ENCODE results near the gene JAGN1. TPM values are rescaled to one million over a fixed set of nuclear protein-coding genes. Genes with fewer than 3 reads are reported as not detected.

Gene JAGN1
- total and polyA plus RNA-seq, 9 of the 15 experiments (the other 6 are each of a cell fraction or from before 2014, with no cell fraction given): 31.6 to 77.8 (median 40.3) TPM

DNA sequence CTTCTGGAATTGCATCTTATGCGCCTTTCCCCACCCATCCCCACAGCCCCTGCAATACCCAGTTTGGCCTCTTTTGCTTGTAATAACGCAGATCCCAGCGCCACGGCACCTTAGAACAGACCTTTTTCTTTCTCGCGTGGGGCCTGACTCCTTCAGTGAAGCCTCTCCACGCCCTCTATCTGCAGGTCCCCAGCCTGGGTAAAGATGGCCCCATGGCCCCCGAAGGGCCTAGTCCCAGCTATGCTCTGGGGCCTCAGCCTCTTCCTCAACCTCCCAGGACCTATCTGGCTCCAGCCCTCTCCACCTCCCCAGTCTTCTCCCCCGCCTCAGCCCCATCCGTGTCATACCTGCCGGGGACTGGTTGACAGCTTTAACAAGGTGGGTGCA is 43.8 kb downstream of the JAGN1 start:
- peak overlapping the region; percentile 88 for H3K27ac ChIP-seq (ENCODE audit: extremely low read depth, low read depth, low read length)
- no peak for FAIRE-seq
- no peaks in the 10 kb centered on the region for H3K27me3 ChIP-seq (ENCODE audit: control insufficient read depth in 2 of 2, insufficient read depth in 2 of 2, low read length in 2 of 2)
- peak overlapping the region; percentile 76 to 99 for H3K9ac ChIP-seq (ENCODE audit: insufficient read depth in 1 of 2, low read depth in 2 of 2, low read length in 2 of 2)
- peak overlapping the region; percentile 89 for H2AFZ ChIP-seq (ENCODE audit: low read depth, low read length)
- peaks cover 20% of the 10 kb centered on the region for H3K79me2 ChIP-seq (ENCODE audit: control insufficient read depth, insufficient read depth, low read length)
- H3K4me1 ChIP-seq (replicated peaks in 1 of 2; ENCODE audit: control insufficient read depth in 2 of 2, insufficient read depth in 2 of 2, low read length in 2 of 2): peaks cover 11 to 39% of the 10 kb centered on the region in 2 experiments; a peak in 4 of 5 replicates
- H3K9me3 ChIP-seq (replicated peaks; ENCODE audit: control insufficient read depth, insufficient read depth, low read depth, low read length): no peaks in the 10 kb centered on the region
- intact Hi-C loops (cut with micrococcal nuclease): loop anchor here (5.0 to 10.0 kb wide), 5 partner anchors 72 to 291 kb away; partner anchors contain the start of gene VHL
- peaks cover 29% of the 10 kb centered on the region for H3K36me3 ChIP-seq (ENCODE audit: control insufficient read depth, insufficient read depth, low read length)
- 3% methylated on average over 11 of the region's 11 CpGs for WGBS (ENCODE audit: insufficient coverage, low coverage, missing lambda C conversion rate)
- CTCF ChIA-PET (ENCODE audit: low intra/inter-chr PET ratio): interaction anchor here (0.6 to 1.3 kb wide), 4 partner anchors 83 to 324 kb away, joined by 3 to 5 read pairs (median 4); no protein-coding TSS in a partner anchor
- DNase-seq (ENCODE audit: extremely low read depth in 1 of 4, low spot score in 3 of 4): peak; percentile 43 to 67 (median 64)
- no peaks in the 10 kb centered on the region for H4K20me1 ChIP-seq (replicated peaks; ENCODE audit: control insufficient read depth, insufficient read depth, low read length)
- no TSS peak for BruUV-seq (replicated peaks)
- peak; percentile 29 for ATAC-seq
- H3K9me1 ChIP-seq (ENCODE audit: control insufficient read depth, insufficient read depth, low read length): no peaks in the 10 kb centered on the region
- POLR2A ChIA-PET: interaction anchor here (0.6 to 3.4 kb wide), 11 partner anchors 10 to 260 kb away, joined by 3 to 15 read pairs (median 4); partner anchors contain the start of genes BRPF1, EMC3 and IL17RC
- peak overlapping the region; percentile 57 for H3K4me3 ChIP-seq
- in situ Hi-C loops (cut with MboI): no loop called here
- peak overlapping the region; percentile 81 for H3K4me2 ChIP-seq (ENCODE audit: insufficient read depth, low read length)
- TF ChIP-seq, protein P1, sequence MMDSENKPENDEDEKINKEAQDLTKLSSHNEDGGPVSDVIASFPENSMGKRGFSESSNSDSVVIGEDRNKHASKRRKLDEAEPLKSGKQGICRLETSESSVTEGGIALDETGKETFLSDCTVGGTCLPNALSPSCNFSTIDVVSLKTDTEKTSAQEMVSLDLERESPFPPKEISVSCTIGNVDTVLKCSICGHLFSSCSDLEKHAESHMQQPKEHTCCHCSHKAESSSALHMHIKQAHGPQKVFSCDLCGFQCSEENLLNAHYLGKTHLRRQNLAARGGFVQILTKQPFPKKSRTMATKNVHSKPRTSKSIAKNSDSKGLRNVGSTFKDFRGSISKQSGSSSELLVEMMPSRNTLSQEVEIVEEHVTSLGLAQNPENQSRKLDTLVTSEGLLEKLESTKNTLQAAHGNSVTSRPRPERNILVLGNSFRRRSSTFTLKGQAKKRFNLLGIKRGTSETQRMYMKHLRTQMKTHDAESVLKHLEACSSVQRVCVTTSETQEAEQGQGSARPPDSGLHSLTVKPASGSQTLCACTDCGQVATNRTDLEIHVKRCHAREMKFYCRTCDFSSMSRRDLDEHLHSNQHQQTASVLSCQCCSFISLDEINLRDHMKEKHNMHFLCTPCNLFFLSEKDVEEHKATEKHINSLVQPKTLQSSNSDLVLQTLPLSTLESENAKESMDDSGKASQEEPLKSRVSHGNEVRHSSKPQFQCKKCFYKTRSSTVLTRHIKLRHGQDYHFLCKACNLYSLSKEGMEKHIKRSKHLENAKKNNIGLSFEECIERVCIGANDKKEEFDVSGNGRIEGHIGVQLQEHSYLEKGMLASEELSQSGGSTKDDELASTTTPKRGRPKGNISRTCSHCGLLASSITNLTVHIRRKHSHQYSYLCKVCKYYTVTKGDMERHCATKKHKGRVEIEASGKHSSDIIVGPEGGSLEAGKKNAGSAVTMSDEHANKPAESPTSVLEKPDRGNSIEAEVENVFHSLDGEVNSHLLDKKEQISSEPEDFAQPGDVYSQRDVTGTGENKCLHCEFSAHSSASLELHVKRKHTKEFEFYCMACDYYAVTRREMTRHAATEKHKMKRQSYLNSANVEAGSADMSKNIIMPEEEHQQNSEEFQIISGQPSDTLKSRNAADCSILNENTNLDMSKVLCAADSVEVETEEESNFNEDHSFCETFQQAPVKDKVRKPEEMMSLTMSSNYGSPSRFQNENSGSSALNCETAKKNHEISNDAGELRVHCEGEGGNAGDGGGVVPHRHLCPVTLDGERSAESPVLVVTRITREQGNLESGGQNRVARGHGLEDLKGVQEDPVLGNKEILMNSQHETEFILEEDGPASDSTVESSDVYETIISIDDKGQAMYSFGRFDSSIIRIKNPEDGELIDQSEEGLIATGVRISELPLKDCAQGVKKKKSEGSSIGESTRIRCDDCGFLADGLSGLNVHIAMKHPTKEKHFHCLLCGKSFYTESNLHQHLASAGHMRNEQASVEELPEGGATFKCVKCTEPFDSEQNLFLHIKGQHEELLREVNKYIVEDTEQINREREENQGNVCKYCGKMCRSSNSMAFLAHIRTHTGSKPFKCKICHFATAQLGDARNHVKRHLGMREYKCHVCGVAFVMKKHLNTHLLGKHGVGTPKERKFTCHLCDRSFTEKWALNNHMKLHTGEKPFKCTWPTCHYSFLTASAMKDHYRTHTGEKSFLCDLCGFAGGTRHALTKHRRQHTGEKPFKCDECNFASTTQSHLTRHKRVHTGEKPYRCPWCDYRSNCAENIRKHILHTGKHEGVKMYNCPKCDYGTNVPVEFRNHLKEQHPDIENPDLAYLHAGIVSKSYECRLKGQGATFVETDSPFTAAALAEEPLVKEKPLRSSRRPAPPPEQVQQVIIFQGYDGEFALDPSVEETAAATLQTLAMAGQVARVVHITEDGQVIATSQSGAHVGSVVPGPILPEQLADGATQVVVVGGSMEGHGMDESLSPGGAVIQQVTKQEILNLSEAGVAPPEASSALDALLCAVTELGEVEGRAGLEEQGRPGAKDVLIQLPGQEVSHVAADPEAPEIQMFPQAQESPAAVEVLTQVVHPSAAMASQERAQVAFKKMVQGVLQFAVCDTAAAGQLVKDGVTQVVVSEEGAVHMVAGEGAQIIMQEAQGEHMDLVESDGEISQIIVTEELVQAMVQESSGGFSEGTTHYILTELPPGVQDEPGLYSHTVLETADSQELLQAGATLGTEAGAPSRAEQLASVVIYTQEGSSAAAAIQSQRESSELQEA (IDR thresholded peaks at IDR 0.05; ENCODE audit: low read depth): no peak
- TF ChIP-seq CBX3 (IDR thresholded peaks at IDR 0.05; ENCODE audit: borderline replicate concordance in 1 of 2, low read length in 2 of 2): no peak
- TF ChIP-seq, protein P2, sequence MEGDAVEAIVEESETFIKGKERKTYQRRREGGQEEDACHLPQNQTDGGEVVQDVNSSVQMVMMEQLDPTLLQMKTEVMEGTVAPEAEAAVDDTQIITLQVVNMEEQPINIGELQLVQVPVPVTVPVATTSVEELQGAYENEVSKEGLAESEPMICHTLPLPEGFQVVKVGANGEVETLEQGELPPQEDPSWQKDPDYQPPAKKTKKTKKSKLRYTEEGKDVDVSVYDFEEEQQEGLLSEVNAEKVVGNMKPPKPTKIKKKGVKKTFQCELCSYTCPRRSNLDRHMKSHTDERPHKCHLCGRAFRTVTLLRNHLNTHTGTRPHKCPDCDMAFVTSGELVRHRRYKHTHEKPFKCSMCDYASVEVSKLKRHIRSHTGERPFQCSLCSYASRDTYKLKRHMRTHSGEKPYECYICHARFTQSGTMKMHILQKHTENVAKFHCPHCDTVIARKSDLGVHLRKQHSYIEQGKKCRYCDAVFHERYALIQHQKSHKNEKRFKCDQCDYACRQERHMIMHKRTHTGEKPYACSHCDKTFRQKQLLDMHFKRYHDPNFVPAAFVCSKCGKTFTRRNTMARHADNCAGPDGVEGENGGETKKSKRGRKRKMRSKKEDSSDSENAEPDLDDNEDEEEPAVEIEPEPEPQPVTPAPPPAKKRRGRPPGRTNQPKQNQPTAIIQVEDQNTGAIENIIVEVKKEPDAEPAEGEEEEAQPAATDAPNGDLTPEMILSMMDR (IDR thresholded peaks at IDR 0.05 in 2 of 3, conservative IDR thresholded peaks at IDR 0.05 in 1 of 3; ENCODE audit: insufficient read depth in 2 of 3, low read depth in 1 of 3, low read length in 3 of 3): peak; percentile 31 to 50 (median 34); a peak in 5 of 6 replicates
- no peak for TF ChIP-seq CREBBP (IDR thresholded peaks at IDR 0.05; ENCODE audit: low read depth, low read length)
- TF ChIP-seq RAD21 (CRISPR knock-in tag; conservative IDR thresholded peaks at IDR 0.05 in 1 of 2, IDR thresholded peaks at IDR 0.05 in 1 of 2): 0 out of 4 replicates have a peak, but pooled peaks have one; percentile 12 to 19
- TF ChIP-seq, protein P3, sequence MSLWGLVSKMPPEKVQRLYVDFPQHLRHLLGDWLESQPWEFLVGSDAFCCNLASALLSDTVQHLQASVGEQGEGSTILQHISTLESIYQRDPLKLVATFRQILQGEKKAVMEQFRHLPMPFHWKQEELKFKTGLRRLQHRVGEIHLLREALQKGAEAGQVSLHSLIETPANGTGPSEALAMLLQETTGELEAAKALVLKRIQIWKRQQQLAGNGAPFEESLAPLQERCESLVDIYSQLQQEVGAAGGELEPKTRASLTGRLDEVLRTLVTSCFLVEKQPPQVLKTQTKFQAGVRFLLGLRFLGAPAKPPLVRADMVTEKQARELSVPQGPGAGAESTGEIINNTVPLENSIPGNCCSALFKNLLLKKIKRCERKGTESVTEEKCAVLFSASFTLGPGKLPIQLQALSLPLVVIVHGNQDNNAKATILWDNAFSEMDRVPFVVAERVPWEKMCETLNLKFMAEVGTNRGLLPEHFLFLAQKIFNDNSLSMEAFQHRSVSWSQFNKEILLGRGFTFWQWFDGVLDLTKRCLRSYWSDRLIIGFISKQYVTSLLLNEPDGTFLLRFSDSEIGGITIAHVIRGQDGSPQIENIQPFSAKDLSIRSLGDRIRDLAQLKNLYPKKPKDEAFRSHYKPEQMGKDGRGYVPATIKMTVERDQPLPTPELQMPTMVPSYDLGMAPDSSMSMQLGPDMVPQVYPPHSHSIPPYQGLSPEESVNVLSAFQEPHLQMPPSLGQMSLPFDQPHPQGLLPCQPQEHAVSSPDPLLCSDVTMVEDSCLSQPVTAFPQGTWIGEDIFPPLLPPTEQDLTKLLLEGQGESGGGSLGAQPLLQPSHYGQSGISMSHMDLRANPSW (CRISPR knock-in tag; IDR thresholded peaks at IDR 0.05): no peak; the same call in none of the 2 replicates
- TF ChIP-seq CC2D1A (IDR thresholded peaks at IDR 0.05): no peak; the same call in 1 of the 2 replicates

All from K562 (cell line).